ENCODE results near the gene CYP3A4.

DNA sequence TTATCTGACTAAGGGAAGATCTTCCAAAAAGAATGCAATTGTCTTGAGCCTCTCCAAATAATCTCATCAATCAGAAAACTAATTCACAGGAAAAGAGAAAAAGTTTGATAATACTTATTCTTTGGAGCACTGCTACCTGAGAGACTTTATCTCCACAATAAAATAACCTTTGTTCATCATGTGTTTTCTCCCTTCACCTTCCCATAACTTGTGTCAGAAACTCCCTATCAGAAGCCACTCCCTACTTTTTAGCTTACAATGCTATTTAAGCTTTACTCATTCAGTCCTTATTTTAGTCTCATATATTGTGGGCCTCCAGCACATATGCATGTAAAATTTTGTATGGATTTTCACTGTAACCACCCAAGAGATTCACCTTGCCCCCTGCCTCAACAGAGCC lies 44.8 kb upstream of the CYP3A4 start:
- TF ChIP-seq CTCF (conservative IDR thresholded peaks at IDR 0.05 in 1 of 2, IDR thresholded peaks at IDR 0.05 in 1 of 2; ENCODE audit: low read depth in 1 of 2, low read length in 2 of 2): no peak
- no peak for TF ChIP-seq EZH2 (IDR thresholded peaks at IDR 0.05; ENCODE audit: low read length, missing control alignments)
